Jurkat, Clone E6-1 (cell line): Measurements from ENCODE around the gene DPEP2. TPM values are rescaled to one million over a fixed set of nuclear protein-coding genes. Genes with fewer than 3 reads are reported as not detected.
"Not testable (repeated sequence)": the region's sequence is repeated elsewhere in the genome, so short reads cannot be mapped to it uniquely, and the experiment has no call there.

Experiments used
- DNase-seq: peaks from one replicate; pipeline ENCODE4 v3.0.0-alpha.2; 2011; ENCODE audit warnings: low read depth, low spot score
- H3K4me3 ChIP-seq: 2 replicates; pipeline ENCODE4 v1.5.1; 2011; ENCODE audit warnings: mild to moderate bottlenecking, low read length, control low read depth, moderate library complexity
- polyA plus RNA-seq: library from polyadenylated mRNA; unstranded; fragments of >200 nt; gene quantifications from one replicate; pipeline ENCODE4 v1.2.1, GENCODE V29; 2012; ENCODE audit warnings: missing spikeins; ENCODE audit not compliant: insufficient read length, insufficient read depth

DPEP2 gene, protein sequence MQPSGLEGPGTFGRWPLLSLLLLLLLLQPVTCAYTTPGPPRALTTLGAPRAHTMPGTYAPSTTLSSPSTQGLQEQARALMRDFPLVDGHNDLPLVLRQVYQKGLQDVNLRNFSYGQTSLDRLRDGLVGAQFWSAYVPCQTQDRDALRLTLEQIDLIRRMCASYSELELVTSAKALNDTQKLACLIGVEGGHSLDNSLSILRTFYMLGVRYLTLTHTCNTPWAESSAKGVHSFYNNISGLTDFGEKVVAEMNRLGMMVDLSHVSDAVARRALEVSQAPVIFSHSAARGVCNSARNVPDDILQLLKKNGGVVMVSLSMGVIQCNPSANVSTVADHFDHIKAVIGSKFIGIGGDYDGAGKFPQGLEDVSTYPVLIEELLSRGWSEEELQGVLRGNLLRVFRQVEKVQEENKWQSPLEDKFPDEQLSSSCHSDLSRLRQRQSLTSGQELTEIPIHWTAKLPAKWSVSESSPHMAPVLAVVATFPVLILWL
- not detected for polyA plus RNA-seq

DNA sequence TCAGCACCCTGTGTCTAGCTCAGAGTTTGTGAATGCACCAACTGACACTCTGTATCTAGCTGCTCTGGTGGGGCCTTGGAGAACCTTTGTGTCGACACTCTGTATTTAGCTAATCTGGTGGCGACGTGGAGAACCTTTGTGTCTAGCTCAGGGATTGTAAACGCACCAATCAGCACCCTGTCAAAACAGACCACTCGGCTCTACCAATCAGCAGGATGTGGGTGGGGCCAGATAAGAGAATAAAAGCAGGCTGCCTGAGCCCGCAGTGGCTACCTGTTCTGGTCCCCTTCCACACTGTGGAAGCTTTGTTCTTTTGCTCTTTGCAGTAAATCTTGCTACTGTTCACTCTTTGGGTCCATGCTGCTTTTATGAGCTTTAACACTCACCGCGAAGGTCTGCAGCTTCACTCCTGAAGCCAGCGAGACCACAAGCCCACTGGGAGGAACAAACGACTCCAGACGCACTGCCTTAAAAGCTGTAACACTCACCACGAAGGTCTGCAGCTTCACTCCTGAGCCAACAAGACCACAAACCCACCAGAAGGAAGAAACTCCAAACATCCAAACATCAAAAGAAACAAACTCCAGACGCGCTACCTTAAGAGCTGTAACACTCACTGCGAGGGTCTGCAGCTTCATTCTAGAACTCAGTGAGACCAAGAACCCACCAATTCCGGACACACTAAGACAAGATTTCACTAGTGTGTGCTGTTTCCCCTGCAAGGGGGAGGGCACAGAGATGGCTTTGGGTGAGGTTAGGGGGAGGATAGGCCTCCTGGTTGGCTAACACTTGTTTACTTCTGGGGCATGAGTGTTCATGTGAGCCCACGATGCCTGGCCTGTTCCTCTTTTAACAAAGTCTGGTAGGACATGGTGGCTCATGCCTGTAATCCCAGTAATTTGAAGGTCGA is at the start of gene DPEP2:
Gene DPEP2 (minus strand): TSS at position 706 of the 910 bp plus-strand sequence. CDS start 6,272 bp downstream, outside the sequence.
- DNase-seq: peak; percentile 79
- peak within 1 kb of the TSS; percentile 37 for H3K4me3 ChIP-seq

DNA sequence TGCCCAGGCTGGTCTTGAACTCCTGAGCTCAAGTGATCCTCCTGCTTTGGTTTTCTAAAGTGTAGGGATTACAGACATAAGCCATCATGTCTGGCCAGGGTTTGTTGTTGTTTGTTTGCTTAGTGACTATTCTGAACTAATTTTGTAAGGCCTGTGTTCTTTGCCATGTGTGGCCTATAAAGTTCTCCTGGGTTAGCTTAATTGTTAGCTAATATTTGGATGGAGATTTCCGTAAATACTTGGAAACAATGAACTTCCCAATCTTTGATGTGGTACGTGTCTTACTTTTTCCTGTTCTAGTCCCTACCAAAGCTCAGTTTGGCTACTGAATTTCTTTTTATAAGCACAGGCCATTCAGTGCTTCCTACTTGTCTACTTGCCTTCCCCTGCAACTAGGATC is 48.7 kb upstream of the DPEP2 start:
- no peak for DNase-seq
- no peak overlapping the region for H3K4me3 ChIP-seq

DNA sequence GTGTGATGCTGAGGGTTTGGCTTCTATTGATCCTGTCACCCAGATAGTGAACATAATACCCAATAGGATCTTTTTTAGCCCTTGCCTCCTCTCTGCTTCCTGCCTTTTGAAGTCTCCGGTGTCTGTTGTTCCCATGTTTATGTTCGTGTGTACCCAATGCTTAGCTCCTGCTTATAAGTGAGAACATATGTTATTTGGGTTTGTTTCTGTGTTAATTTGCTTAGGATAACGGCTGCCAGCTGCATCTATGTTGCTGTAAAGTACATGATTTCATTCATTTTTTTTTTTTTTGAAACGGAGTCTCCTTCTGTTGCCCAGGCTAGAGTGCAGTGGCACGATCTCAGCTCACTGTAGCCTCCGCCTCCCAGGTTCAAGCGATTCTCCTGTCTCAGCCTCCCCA is 46.8 kb upstream of the DPEP2 start:
- no peak overlapping the region for H3K4me3 ChIP-seq
- no peak for DNase-seq

DNA sequence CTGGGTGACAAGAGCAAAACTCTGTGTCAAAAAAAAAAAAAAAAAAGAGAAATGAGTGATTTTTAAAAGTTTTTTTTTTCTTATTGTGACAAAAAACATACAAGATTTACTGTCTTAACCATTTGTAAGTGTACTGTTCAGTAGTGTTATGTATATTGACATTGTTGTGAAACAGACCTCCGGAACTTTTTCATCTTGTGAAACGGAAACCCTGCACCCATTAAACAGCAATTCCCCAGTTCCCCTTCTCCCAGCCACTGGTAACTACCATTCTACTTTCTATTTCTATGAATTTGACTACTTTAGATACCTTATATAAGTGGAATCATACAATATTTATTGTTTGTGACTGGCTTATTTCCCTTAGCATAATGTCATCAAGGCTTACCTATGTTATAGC is 42.5 kb upstream of the DPEP2 start:
- no peak overlapping the region for H3K4me3 ChIP-seq
- no peak for DNase-seq

DNA sequence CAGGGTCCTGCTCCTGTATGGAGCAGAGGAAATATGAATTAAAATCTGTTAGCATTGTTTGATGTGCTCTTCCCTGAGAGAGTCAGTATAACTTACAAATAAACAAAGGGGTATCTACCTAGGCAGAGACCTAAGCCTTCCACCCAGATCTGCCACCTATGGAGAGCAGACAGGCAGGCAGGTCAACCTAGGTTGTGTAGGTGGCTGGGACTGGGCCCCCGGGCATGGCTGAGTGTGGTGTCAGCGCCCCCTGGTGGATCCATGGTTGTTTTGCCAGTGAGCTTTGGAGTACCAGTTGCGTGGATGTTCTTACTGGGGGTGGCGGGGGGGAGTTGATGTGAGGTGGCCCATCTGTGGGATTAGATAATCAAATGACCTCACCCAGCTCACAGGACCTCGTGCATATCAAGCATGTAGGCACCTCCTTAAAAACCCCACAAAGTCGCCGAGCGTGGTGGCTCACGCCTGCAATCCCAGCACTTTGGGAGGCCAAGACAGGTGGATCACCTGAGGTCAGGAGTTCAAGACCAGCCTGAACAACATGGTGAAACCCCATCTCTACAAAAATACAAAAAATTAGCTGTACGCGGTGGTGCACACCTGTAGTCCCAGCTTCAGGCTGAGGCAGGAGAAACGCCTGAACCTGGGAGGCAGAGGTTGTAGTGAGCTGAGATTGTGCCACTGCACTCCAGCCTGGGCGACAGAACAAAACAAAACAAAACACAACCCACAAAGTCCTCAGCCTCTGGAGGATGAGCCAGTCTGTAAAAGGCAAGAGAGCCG is 41.4 kb upstream of the DPEP2 start:
- DNase-seq: peak; percentile 63
- H3K4me3 ChIP-seq: no peak overlapping the region

DNA sequence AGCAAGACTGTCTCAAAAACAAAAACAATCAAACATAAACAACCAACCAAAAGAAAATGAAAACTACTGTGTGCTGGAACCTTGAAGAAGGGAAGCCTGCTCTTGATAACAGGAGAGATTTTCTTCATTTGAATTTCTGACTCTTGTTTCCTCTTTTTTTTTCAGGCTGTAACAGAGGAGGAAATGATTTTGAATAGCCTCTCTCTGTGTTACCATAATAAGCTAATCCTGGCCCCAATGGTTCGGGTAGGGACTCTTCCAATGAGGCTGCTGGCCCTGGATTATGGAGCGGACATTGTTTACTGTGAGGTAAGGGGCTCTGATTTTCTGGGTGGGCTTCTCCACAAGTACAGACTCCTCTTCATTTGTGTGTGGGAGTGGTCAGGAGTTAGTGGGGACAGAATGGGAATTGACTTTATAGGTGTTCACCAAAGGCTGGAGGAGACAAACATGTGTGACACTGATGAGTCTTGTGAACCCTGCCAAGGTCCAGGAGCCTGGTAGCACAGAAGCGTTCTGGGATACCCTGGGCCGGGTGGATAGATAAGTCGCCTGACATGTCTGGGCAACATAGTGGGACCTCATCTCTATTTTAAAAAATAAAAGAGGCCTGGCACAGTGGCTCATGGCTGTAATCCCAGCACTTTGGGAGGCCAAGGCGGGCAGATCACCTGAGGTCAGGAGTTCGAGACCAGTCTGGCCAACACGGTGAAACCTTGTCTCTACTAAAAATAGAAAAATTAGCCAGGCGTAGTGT is 38.7 kb upstream of the DPEP2 start:
- no peak overlapping the region for H3K4me3 ChIP-seq
- no peak for DNase-seq

DNA sequence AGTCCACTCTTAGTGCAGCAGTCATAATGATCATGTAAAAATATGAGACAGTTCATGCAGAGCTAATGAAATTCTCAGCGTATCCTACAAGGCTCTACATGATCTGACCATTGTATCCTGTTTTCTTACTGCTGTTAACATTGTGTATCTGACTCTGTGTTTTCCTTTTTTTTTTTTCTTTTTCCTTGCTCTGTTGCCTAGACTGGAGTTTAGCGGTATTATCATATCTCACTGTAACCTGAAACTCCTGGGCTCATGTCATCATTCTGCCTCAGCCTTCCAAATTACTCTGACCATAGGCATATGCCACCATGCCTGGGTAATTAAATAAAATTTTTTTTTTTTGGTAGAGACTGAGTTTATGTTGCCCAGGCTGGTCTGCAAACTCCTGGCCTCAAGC is 35.9 kb upstream of the DPEP2 start:
- no peak overlapping the region for H3K4me3 ChIP-seq
- no peak for DNase-seq

DNA sequence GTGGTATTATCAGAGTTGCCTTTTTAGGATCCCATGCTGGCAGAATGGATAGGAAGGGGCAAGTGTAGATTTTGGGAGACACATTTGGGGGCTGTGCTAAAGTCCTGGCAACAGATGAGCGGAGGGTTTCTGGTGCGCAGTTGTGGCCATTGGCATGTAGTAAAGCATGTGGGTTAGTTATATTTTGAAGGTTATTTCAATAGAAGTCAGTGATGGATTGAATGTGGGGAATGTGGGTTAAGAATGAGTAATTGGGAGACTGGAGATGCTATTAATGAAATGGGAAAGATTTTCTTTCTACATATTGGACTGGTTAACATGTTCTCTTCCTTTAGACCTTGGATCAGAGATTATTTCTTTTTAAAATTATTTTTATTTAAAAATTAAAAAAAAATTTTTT is 33.8 kb upstream of the DPEP2 start:
- DNase-seq: no peak
- no peak overlapping the region for H3K4me3 ChIP-seq

DNA sequence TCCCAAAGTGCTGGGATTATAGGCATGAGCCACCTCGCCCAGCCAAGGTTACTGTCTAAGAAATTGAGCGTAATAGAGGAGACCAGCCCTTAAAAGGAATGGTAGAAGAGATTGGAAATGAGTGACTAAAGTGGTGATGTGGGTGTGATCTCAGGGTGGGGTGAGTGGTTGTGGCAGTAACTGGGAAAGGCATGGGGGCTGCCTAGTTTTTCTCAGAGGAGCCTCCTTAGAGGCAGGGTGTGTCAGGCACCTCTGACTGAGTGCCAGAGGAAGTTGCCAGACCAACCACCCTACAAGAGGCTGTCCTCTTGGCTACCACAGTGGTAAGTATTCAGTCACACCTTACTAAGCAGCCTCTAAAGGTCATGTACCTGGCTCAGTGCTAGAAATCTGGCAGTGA is 32.7 kb upstream of the DPEP2 start:
- no peak for DNase-seq
- H3K4me3 ChIP-seq: no peak overlapping the region

DNA sequence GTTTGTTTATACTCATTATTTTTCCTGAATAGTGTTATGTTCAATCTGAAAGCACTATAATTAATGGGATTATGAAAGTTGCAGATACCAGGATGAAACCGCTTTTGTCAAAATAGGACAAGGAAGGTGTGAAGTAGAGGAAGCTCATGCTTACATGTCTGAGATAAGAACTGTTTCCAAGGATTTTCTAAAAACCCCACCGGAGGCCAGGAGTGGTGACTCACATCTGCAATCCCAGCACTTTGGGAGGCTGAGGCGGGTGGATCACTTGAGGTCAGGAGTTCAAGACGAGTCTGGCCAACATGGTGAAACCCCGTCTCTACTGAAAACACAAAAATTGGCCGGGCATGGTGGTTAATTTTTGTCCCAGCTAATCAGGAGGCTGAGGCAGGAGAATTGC is 30.8 kb upstream of the DPEP2 start:
- not testable (repeated sequence) for DNase-seq, H3K4me3 ChIP-seq

DNA sequence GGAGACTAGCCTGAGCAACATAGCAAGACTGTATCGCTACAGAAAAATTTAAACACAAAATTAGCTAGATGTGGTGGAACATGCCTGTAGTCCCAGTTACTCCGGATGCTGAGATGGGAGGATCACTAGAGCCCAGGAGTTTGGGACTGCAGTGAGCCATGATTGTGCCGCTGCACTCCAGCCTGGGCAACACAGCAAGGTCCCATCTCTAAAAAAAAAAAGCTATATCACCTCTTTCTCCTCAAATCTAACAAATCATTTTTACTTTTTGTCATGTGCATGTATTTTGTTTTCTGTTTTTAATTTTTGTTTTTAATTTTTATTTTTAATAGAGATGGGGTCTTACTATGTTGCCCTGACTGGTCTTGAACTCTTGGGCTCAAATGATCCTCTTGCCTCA is 29.7 kb upstream of the DPEP2 start:
- no peak overlapping the region for H3K4me3 ChIP-seq
- DNase-seq: no peak

DNA sequence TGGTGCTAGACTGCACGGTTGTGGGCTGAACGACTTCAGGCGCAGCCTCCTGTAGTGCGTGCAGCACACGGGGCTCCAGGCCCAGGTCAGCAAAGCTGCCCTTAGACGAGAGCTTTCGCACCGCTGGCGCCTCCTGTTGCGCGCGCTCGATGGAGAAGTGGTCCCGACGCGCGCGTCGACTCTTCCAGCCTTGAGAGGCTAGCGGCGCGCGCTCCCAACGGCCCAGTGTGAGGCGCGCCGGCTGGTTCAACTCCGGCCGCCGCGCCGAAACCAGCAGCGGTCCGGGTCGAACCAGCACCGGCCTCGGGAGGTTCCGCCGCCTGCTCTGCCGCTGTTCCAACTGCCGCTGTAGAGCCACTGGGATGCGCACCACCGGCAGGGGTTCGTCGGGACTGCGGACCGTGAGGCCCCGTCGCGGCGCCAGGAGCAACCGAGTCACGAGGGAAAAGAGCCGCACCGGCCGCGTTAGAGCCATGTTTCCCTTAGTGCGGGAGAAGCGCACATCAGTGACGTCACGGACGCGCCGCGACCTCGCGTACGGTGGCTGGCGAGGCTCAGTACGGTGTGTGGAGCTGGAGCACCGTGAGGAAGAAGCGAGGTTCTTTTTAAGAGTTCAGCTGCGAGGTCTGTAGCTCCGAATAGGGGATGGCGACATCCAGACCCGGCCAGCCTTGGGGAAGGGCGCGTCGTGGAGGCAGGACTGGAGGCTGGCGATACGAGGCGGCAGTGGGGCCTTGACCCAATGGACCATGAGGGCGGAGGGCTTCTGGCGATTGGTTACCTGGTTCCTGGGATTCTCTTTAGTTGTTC is 23.6 kb upstream of the DPEP2 start, which contains the start of the genes DDX28 and DUS2:
Gene DDX28 (minus strand): TSS at position 505 of the 810 bp plus-strand sequence. CDS start 30 bp downstream, at position 475.
Gene DUS2 (plus strand): TSS at position 557 of the 810 bp plus-strand sequence. CDS start 14,740 bp downstream, outside the sequence.
- H3K4me3 ChIP-seq: peak within 1 kb of the TSS; percentile 99
- DNase-seq: peak; percentile 93

DNA sequence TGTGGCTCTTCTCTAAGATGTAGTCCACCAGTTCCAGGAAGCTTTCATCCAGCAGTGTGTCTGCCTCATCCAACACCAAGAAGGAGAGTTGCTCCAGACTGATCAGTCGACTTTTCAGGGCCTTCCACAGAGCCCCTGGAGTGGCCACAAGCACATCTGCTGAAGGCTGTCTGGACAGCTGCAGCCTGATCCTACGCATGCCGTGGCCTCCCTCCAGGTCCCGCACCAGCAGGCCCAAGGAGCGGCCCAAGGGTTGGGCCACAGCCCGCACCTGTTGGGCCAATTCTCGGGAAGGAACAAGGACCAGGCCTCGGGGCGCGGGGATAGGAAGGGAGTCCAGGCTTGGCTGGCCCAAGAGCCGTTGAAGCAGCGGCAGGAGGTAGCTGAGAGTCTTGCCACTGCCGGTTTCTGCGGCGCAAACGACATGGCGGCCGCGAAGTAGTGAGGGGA is 23.0 kb upstream of the DPEP2 start:
- DNase-seq: no peak
- H3K4me3 ChIP-seq: peak overlapping the region; percentile 99

DNA sequence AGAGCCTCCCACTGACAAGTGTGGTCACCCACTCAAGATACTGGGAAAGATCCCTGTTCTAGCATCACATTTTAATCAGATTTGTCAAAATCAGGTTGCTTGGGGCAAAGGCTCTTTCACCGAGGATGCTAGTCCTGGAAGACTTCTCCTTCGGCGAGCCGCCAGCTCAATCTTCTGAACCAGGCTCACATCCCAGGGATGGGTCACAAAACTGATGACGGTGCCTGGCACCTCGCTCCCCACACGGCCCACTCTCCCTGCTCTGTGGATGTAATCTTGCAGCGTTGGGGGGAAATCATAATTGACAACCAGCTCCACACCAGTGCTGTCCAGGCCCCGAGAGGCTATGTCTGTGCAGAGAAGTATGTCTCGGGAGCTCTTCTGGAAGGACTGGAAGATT is 22.2 kb upstream of the DPEP2 start:
- peak overlapping the region; percentile 99 for H3K4me3 ChIP-seq
- no peak for DNase-seq

DNA sequence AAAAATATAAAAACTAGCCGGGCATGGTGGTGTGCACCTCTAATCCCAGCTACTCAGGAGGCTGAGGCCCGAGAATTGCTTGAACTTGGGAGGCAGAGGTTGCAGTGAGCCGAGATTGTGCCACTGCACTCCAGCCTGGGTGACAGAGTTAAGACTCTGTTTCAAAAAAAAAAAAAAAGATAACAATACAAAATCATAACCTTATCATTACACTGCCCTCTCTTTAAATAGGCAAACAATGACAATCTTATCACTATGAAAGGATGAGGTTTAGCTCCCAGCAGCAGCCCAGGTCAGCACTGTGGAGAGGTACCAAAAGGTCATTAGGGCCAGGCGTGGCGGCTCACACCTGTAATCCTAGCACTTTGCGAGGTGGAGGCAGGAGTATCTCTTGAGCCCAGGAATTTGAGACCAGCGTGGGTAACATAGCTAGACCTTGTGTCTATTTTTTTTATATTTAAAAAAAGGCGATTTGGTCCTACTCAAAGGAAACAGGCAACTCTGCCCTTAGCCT is 19.9 kb upstream of the DPEP2 start:
- no peak overlapping the region for H3K4me3 ChIP-seq
- DNase-seq: no peak

DNA sequence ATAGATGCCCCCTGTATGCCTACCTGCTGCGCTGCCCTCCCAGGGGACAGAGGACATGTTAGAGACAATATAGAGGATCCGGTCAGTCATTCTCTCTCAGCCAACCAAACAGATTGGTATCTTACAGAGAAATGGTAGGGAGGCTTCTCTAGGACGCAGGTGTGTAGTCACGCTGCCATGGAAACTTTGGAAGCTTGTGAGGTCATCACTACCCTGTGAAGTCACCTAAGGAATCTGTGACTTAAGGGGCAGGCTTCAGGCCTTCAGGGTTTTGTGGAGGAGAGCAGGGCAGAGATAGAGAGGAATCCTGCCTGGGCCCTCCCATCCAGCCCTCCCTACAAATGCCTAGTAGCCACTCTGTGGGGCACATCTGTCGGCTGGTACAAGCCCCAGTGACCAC is 16.4 kb upstream of the DPEP2 start, which contains the start of gene DPEP2NB:
Gene DPEP2NB (minus strand): TSS at position 231 of the 400 bp plus-strand sequence. CDS start 141 bp downstream, at position 90.
- no peak for DNase-seq
- no peak within 1 kb of the TSS for H3K4me3 ChIP-seq

DNA sequence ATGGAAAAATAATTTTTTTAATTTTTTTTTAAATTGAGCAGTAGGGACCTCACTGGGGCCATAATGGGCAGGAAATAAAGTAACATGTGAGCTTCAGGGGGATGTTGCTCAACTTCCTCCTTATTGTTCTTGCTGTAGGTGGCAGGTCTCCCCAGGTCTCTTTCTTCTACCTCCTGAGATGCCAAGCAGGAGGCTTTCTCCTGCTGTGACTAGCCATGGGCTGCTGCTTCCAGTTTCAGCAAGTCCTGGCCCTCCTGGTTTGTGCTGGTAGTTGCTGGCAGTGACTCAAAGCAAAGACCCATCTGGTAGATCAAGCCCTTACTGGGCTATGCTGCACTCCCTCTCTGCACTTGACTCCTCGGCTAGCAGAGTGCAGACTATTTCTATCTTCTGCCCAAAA is 14.2 kb upstream of the DPEP2 start:
- DNase-seq: peak; percentile 50
- no peak overlapping the region for H3K4me3 ChIP-seq
